Prostate gland (tissue), 1 donor: Measurements from ENCODE around the gene TMEM100.

Experiments
- POLR2A ChIP-seq: fragments of 450-650 bp; IDR thresholded peaks from one replicate; pipeline ENCODE4 v1.6.1; 2016; ENCODE audit warnings: antibody characterized with exemption, mild to moderate bottlenecking
- POLR2AphosphoS5 ChIP-seq: sonication (generic); formaldehyde crosslinking; IDR thresholded peaks from one replicate; pipeline ENCODE4 v1.6.1; 2017; ENCODE audit warnings: antibody characterized with exemption

GRCh38 chr17:55694286-55694910 is 28.3 kb downstream of the TMEM100 start:
- TF ChIP-seq POLR2AphosphoS5 (no peak), POLR2A (no peak)
